Measurements from ENCODE around the gene PLEKHO1. TPM values are rescaled to one million over a fixed set of nuclear protein-coding genes. Genes with fewer than 3 reads are reported as not detected.
"Not testable (repeated sequence)": the region's sequence is repeated elsewhere in the genome, so short reads cannot be mapped to it uniquely, and the experiment has no call there.

The PLEKHO1 gene
- total RNA-seq, 3 donors from 2014 or later (not counting 1 experiment from before 2014, with no cell fraction given) = 53.3 to 73.8 (median 64.6) TPM

- no peaks in the 10 kb centered on the region for H3K4me1 Mint-ChIP-seq
- WGBS (ENCODE audit: insufficient coverage) = 93% methylated on average over 5 of the region's 5 CpGs
- Histone ChIP-seq H3K36me3 (ENCODE audit: control insufficient read depth, insufficient read depth, low read length) (peaks cover 2% of the 10 kb centered on the region), H3K27ac (ENCODE audit: low read length) (no peak overlapping the region), H3K4me3 (ENCODE audit: low read length) (no peak overlapping the region), H3K9me3 (ENCODE audit: control insufficient read depth, insufficient read depth, low read length) (no peaks in the 10 kb centered on the region), H3K4me1 (ENCODE audit: control insufficient read depth, insufficient read depth, low read length) (no peaks in the 10 kb centered on the region), H3K27me3 (ENCODE audit: control insufficient read depth, insufficient read depth, low read length) (no peaks in the 10 kb centered on the region)
- no peak overlapping the region for H3K4me3 Mint-ChIP-seq
- no peaks in the 10 kb centered on the region for H3K9me3 Mint-ChIP-seq
- no peak for ATAC-seq
- intact Hi-C loops (cut with micrococcal nuclease) = no loop called here
- H3K27ac Mint-ChIP-seq = no peak overlapping the region
- no peaks in the 10 kb centered on the region for H3K27me3 Mint-ChIP-seq (ENCODE audit: low read depth in 2 of 2)
- DNase-seq = no peak
- no peaks in the 10 kb centered on the region for H3K36me3 Mint-ChIP-seq
- TF ChIP-seq, protein P1, sequence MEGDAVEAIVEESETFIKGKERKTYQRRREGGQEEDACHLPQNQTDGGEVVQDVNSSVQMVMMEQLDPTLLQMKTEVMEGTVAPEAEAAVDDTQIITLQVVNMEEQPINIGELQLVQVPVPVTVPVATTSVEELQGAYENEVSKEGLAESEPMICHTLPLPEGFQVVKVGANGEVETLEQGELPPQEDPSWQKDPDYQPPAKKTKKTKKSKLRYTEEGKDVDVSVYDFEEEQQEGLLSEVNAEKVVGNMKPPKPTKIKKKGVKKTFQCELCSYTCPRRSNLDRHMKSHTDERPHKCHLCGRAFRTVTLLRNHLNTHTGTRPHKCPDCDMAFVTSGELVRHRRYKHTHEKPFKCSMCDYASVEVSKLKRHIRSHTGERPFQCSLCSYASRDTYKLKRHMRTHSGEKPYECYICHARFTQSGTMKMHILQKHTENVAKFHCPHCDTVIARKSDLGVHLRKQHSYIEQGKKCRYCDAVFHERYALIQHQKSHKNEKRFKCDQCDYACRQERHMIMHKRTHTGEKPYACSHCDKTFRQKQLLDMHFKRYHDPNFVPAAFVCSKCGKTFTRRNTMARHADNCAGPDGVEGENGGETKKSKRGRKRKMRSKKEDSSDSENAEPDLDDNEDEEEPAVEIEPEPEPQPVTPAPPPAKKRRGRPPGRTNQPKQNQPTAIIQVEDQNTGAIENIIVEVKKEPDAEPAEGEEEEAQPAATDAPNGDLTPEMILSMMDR (IDR thresholded peaks at IDR 0.05) = no peak
Measured at GRCh38 chr1:150138044-150138443, 11.7 kb upstream of the PLEKHO1 start.

GRCh38 chr1:150141452-150141851 lies 8.3 kb upstream of the PLEKHO1 start:
- H3K9me3 Mint-ChIP-seq = no peaks in the 10 kb centered on the region
- no peaks in the 10 kb centered on the region for H3K36me3 ChIP-seq (ENCODE audit: control insufficient read depth, insufficient read depth, low read length)
- no peaks in the 10 kb centered on the region for H3K9me3 ChIP-seq (ENCODE audit: control insufficient read depth, insufficient read depth, low read length)
- no peak overlapping the region for H3K4me3 ChIP-seq (ENCODE audit: low read length)
- DNase-seq (no peak), ATAC-seq (no peak)
- TF ChIP-seq, protein P1 (IDR thresholded peaks at IDR 0.05) = no peak
- no peak overlapping the region for H3K27ac Mint-ChIP-seq
- no peak overlapping the region for H3K4me3 Mint-ChIP-seq
- no peak overlapping the region for H3K27ac ChIP-seq (ENCODE audit: low read length)
- no peaks in the 10 kb centered on the region for H3K27me3 Mint-ChIP-seq (ENCODE audit: low read depth in 2 of 2)
- H3K4me1 Mint-ChIP-seq = peaks cover 0 to under 1% of the 10 kb centered on the region in 2 donors
- H3K36me3 Mint-ChIP-seq = no peaks in the 10 kb centered on the region
- no peaks in the 10 kb centered on the region for H3K27me3 ChIP-seq (ENCODE audit: control insufficient read depth, insufficient read depth, low read length)
- intact Hi-C loops (cut with micrococcal nuclease) = no loop called here
- no peaks in the 10 kb centered on the region for H3K4me1 ChIP-seq (ENCODE audit: control insufficient read depth, insufficient read depth, low read length)

DNA sequence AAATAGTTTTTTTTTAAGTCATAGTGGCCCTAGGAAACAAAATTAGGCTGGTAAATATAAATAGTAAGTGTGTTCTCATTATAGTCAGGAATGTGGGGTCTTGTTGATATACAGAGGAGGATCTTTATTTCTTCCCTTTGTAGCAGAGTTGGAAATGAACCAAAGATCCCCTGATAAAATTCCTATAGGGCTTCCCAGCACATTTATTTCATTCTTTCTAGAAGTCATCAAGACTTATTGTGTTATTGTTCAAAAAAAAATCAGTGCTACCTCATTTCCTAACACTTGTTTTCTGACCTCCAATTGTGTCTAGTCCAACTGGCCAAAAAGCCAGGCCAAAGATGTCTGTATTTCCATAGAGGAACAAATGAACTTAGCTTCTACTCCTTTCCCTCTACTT lies 7.6 kb upstream of the PLEKHO1 start:
- ATAC-seq (no peak), DNase-seq (no peak)
- no peak overlapping the region for H3K4me3 ChIP-seq (ENCODE audit: low read length)
- no peak overlapping the region for H3K4me3 Mint-ChIP-seq
- H3K9me3 ChIP-seq (ENCODE audit: control insufficient read depth, insufficient read depth, low read length) = no peaks in the 10 kb centered on the region
- no peaks in the 10 kb centered on the region for H3K4me1 ChIP-seq (ENCODE audit: control insufficient read depth, insufficient read depth, low read length)
- no peak overlapping the region for H3K27ac Mint-ChIP-seq
- H3K27me3 Mint-ChIP-seq (ENCODE audit: low read depth in 2 of 2) = no peaks in the 10 kb centered on the region
- H3K9me3 Mint-ChIP-seq = no peaks in the 10 kb centered on the region
- H3K27ac ChIP-seq (ENCODE audit: low read length) = no peak overlapping the region
- peaks cover 6% of the 10 kb centered on the region in 2 donors for H3K4me1 Mint-ChIP-seq
- TF ChIP-seq, protein P1 (IDR thresholded peaks at IDR 0.05) = no peak
- intact Hi-C loops (cut with micrococcal nuclease) = no loop called here
- H3K27me3 ChIP-seq (ENCODE audit: control insufficient read depth, insufficient read depth, low read length) = no peaks in the 10 kb centered on the region
- no peaks in the 10 kb centered on the region for H3K36me3 ChIP-seq (ENCODE audit: control insufficient read depth, insufficient read depth, low read length)
- H3K36me3 Mint-ChIP-seq = no peaks in the 10 kb centered on the region

GRCh38 chr1:150144606-150145005 lies 5.1 kb upstream of the PLEKHO1 start:
- ATAC-seq (no peak), DNase-seq (no peak)
- no peak overlapping the region for H3K4me3 Mint-ChIP-seq
- no peak overlapping the region for H3K27ac Mint-ChIP-seq
- no peaks in the 10 kb centered on the region for H3K27me3 ChIP-seq (ENCODE audit: control insufficient read depth, insufficient read depth, low read length)
- H3K27ac ChIP-seq (ENCODE audit: low read length) = no peak overlapping the region
- H3K4me1 ChIP-seq (ENCODE audit: control insufficient read depth, insufficient read depth, low read length) = peaks cover 9% of the 10 kb centered on the region
- H3K4me1 Mint-ChIP-seq = peaks cover 18 to 19% of the 10 kb centered on the region in 2 donors
- TF ChIP-seq, protein P1 (IDR thresholded peaks at IDR 0.05) = no peak
- no peak overlapping the region for H3K4me3 ChIP-seq (ENCODE audit: low read length)
- no peaks in the 10 kb centered on the region for H3K9me3 ChIP-seq (ENCODE audit: control insufficient read depth, insufficient read depth, low read length)
- no peaks in the 10 kb centered on the region for H3K36me3 ChIP-seq (ENCODE audit: control insufficient read depth, insufficient read depth, low read length)
- intact Hi-C loops (cut with micrococcal nuclease) = loop anchor here (5.0 kb wide), 1 partner anchor 32 kb away; no protein-coding TSS in a partner anchor
- H3K36me3 Mint-ChIP-seq = no peaks in the 10 kb centered on the region
- H3K9me3 Mint-ChIP-seq = no peaks in the 10 kb centered on the region
- H3K27me3 Mint-ChIP-seq (ENCODE audit: low read depth in 2 of 2) = no peaks in the 10 kb centered on the region
- WGBS (ENCODE audit: insufficient coverage) = 35% methylated on average over 2 of the region's 5 CpGs

GRCh38 chr1:150146016-150146415 lies 3.7 kb upstream of the PLEKHO1 start:
- not testable (repeated sequence) for H3K36me3 Mint-ChIP-seq, H3K9me3 Mint-ChIP-seq
- peaks cover 21 to 22% of the 10 kb centered on the region in 2 donors for H3K4me1 Mint-ChIP-seq

More at GRCh38 chr1:150146016-150146415, 3.7 kb upstream of the PLEKHO1 start:
- not testable (repeated sequence) for H3K27ac ChIP-seq (ENCODE audit: low read length); H3K27me3 Mint-ChIP-seq (ENCODE audit: low read depth in 2 of 2); DNase-seq; ATAC-seq; H3K9me3 ChIP-seq (ENCODE audit: control insufficient read depth, insufficient read depth, low read length); H3K4me3 ChIP-seq (ENCODE audit: low read length); H3K27me3 ChIP-seq (ENCODE audit: control insufficient read depth, insufficient read depth, low read length); H3K27ac Mint-ChIP-seq; H3K4me3 Mint-ChIP-seq; H3K36me3 ChIP-seq (ENCODE audit: control insufficient read depth, insufficient read depth, low read length)
- intact Hi-C loops (cut with micrococcal nuclease) = loop anchor here (5.0 kb wide), 1 partner anchor 34 kb away; no protein-coding TSS in a partner anchor
- H3K4me1 ChIP-seq (ENCODE audit: control insufficient read depth, insufficient read depth, low read length) = peaks cover 13% of the 10 kb centered on the region
- WGBS (ENCODE audit: insufficient coverage) = 97% methylated on average over 4 of the region's 5 CpGs
